CD4-positive, alpha-beta T cell treated with Interleukin-17A for 4 hours (primary cell): Measurements from ENCODE around the gene RAET1E.
"Not testable (repeated sequence)": the region's sequence is repeated elsewhere in the genome, so short reads cannot be mapped to it uniquely, and the experiment has no call there.

ENCODE experiments used
- DNase-seq: peaks from one replicate; pipeline ENCODE4 v3.0.0-alpha.2; 2020; ENCODE audit warnings: mixed read lengths

Gene RAET1E

GRCh38 chr6:149925974-149926777 lies 28.3 kb upstream of the RAET1E start:
- peak; percentile 76 for DNase-seq

GRCh38 chr6:149925253-149925973 lies 27.5 kb upstream of the RAET1E start:
- DNase-seq: no peak

- no peak for DNase-seq
These were observed 27.0 kb upstream of the RAET1E start for GRCh38 chr6:149924933-149925252.

- no peak for DNase-seq
These were observed 26.5 kb upstream of the RAET1E start for GRCh38 chr6:149924206-149924932.

GRCh38 chr6:149923327-149923986 lies 25.5 kb upstream of the RAET1E start:
- no peak for DNase-seq

- peak; percentile 84 for DNase-seq
These were observed 24.9 kb upstream of the RAET1E start, which contains the start of gene RAET1G for GRCh38 chr6:149922642-149923326. Gene RAET1G (minus strand): TSS chr6:149923121. CDS start chr6:149923010, 111 bp downstream.

GRCh38 chr6:149922091-149922490 lies 24.2 kb upstream of the RAET1E start:
- not testable (repeated sequence) for DNase-seq

- DNase-seq: no peak
These were observed 23.4 kb upstream of the RAET1E start for GRCh38 chr6:149921361-149921760.

GRCh38 chr6:149919834-149920225 lies 21.9 kb upstream of the RAET1E start:
- no peak for DNase-seq

GRCh38 chr6:149919126-149919833 lies 21.4 kb upstream of the RAET1E start:
- DNase-seq: not testable (repeated sequence)

GRCh38 chr6:149918151-149918905 lies 20.4 kb upstream of the RAET1E start:
- DNase-seq: no peak

GRCh38 chr6:149917679-149918078 lies 19.8 kb upstream of the RAET1E start:
- no peak for DNase-seq

GRCh38 chr6:149915970-149916865 lies 18.3 kb upstream of the RAET1E start:
- no peak for DNase-seq

- no peak for DNase-seq
These were observed 15.8 kb upstream of the RAET1E start for GRCh38 chr6:149913540-149914240.

- DNase-seq: no peak
These were observed 15.2 kb upstream of the RAET1E start for GRCh38 chr6:149913085-149913484.

- not testable (repeated sequence) for DNase-seq
These were observed 14.8 kb upstream of the RAET1E start for GRCh38 chr6:149912680-149913079.

- DNase-seq: no peak
These were observed 12.8 kb upstream of the RAET1E start for GRCh38 chr6:149910721-149911151.

- no peak for DNase-seq
These were observed 12.0 kb upstream of the RAET1E start for GRCh38 chr6:149909701-149910470.
